H9 (cell line): ENCODE results near the gene SLC2A2. TPM values are rescaled to one million over a fixed set of nuclear protein-coding genes. Genes with fewer than 3 reads are reported as not detected.

ENCODE experiments used
- DNase-seq: peaks from one replicate; pipeline ENCODE4 v3.0.0-alpha.2; 2017
- H2AFZ ChIP-seq: one replicate; pipeline ENCODE4 v1.6.1; 2013; ENCODE audit warnings: mild to moderate bottlenecking, low read length, control low read depth, moderate library complexity
- H2AK5ac ChIP-seq: 2 replicates; pipeline ENCODE4 v1.6.1; 2013; ENCODE audit warnings: low read length, control low read depth, mixed read lengths; ENCODE audit not compliant: insufficient read length
- H2BK120ac ChIP-seq: one replicate; pipeline ENCODE4 v1.6.1; 2013; ENCODE audit warnings: low read depth, mild to moderate bottlenecking, low read length, control low read depth, inconsistent platforms; ENCODE audit not compliant: poor library complexity, severe bottlenecking
- H2BK12ac ChIP-seq: 2 replicates; pipeline ENCODE4 v1.6.1; 2013; ENCODE audit warnings: low read length, control low read depth, mixed read lengths, low read depth; ENCODE audit not compliant: insufficient read length
- H2BK15ac ChIP-seq: 2 replicates; pipeline ENCODE4 v1.6.1; 2013; ENCODE audit warnings: low read depth, low read length, control low read depth
- H2BK20ac ChIP-seq: one replicate; pipeline ENCODE4 v1.6.1; 2013; ENCODE audit warnings: low read depth, mild to moderate bottlenecking, low read length, control low read depth, inconsistent platforms; ENCODE audit not compliant: poor library complexity, severe bottlenecking
- H2BK5ac ChIP-seq: 2 replicates; pipeline ENCODE4 v1.6.1; 2013; ENCODE audit warnings: low read length, control low read depth, mixed read lengths; ENCODE audit not compliant: insufficient read length
- H3K14ac ChIP-seq: 2 replicates; pipeline ENCODE4 v1.6.1; 2013; ENCODE audit warnings: low read length, control low read depth; ENCODE audit not compliant: insufficient read depth
- H3K18ac ChIP-seq: 2 replicates; pipeline ENCODE4 v1.6.1; 2013; ENCODE audit warnings: low read depth, mild to moderate bottlenecking, mixed read lengths, low read length, control low read depth; ENCODE audit not compliant: insufficient read length
- H3K23ac ChIP-seq: 2 replicates; pipeline ENCODE4 v1.6.1; 2013; ENCODE audit warnings: low read length, control low read depth, mixed read lengths, low read depth; ENCODE audit not compliant: insufficient read length
- H3K23me2 ChIP-seq: 2 replicates; pipeline ENCODE4 v1.6.1; 2013; ENCODE audit warnings: low read depth, mild to moderate bottlenecking, mixed read lengths, low read length, control low read depth; ENCODE audit not compliant: insufficient read length, poor library complexity, severe bottlenecking
- H3K27ac ChIP-seq: 2 replicates; pipeline ENCODE4 v1.5.1; 2013; ENCODE audit warnings: low read length, control low read depth, mixed read lengths, low read depth; ENCODE audit not compliant: insufficient read length
- H3K27me3 ChIP-seq: 2 replicates; pipeline ENCODE4 v1.6.1; 2013; ENCODE audit warnings: low read length, control low read depth, inconsistent platforms; ENCODE audit not compliant: insufficient read depth
- H3K4ac ChIP-seq: 2 replicates; pipeline ENCODE4 v1.6.1; 2013; ENCODE audit warnings: low read depth, mild to moderate bottlenecking, control low read depth, inconsistent platforms, low read length, moderate library complexity
- H3K4me1 ChIP-seq: 2 replicates; pipeline ENCODE4 v1.6.1; 2013; ENCODE audit warnings: low read length, control low read depth, inconsistent platforms; ENCODE audit not compliant: insufficient read depth
- H3K4me2 ChIP-seq: 2 replicates; pipeline ENCODE4 v1.6.1; 2013; ENCODE audit warnings: low read length, control low read depth, mixed read lengths; ENCODE audit not compliant: insufficient read length, insufficient read depth
- H3K56ac ChIP-seq: 2 replicates; pipeline ENCODE4 v1.6.1; 2013; ENCODE audit warnings: low read depth, mild to moderate bottlenecking, mixed read lengths, low read length, control low read depth; ENCODE audit not compliant: insufficient read length
- H3K79me1 ChIP-seq: 2 replicates; pipeline ENCODE4 v1.6.1; 2013; ENCODE audit warnings: low read depth, mild to moderate bottlenecking, moderate library complexity, low read length, control low read depth, inconsistent platforms; ENCODE audit not compliant: insufficient read depth, poor library complexity, severe bottlenecking
- H3K79me2 ChIP-seq: 2 replicates; pipeline ENCODE4 v1.6.1; 2013; ENCODE audit warnings: low read length, control low read depth, inconsistent platforms; ENCODE audit not compliant: insufficient read depth
- H3K9ac ChIP-seq: 2 replicates; pipeline ENCODE4 v1.6.1; 2013; ENCODE audit warnings: low read length, control low read depth, mixed read lengths; ENCODE audit not compliant: insufficient read length; ENCODE audit errors: extremely low read depth
- H3K9me3 ChIP-seq: one replicate; pipeline ENCODE4 v1.6.1; 2013; ENCODE audit warnings: low read depth, low read length, inconsistent platforms; ENCODE audit not compliant: control insufficient read depth
- H3T11ph ChIP-seq: one replicate; pipeline ENCODE4 v1.6.1; 2013; ENCODE audit warnings: mild to moderate bottlenecking, low read length, control low read depth, inconsistent platforms
- H4K20me1 ChIP-seq: one replicate; pipeline ENCODE4 v1.6.1; 2013; ENCODE audit not compliant: control insufficient read depth, insufficient read length, insufficient read depth
- H4K5ac ChIP-seq: 2 replicates; pipeline ENCODE4 v1.6.1; 2013; ENCODE audit warnings: low read depth, mild to moderate bottlenecking, mixed read lengths, low read length, control low read depth; ENCODE audit not compliant: insufficient read length
- H4K8ac ChIP-seq: replicated peaks from 2 replicates; pipeline ENCODE4 v1.6.1; 2013; ENCODE audit warnings: low read length, control low read depth, mixed read lengths, low read depth; ENCODE audit not compliant: insufficient read length
- H4K91ac ChIP-seq: 2 replicates; pipeline ENCODE4 v1.6.1; 2013; ENCODE audit warnings: low read depth, mild to moderate bottlenecking, moderate library complexity, mixed read lengths, low read length, control low read depth; ENCODE audit not compliant: insufficient read length
- H3K27ac Mint-ChIP-seq, 3 experiments: 2 replicates in 2 of 3; 3 replicates in 1 of 3; pipeline ENCODE4 v1.8.0; 2020 to 2021; ENCODE audit warnings: mixed read lengths in 3 of 3, mild to moderate bottlenecking in 1 of 3, moderate library complexity in 1 of 3
- H3K27me3 Mint-ChIP-seq: 2 replicates; pipeline ENCODE4 v1.8.0; 2021; ENCODE audit warnings: low read depth, mild to moderate bottlenecking, moderate library complexity, mixed read lengths
- H3K36me3 Mint-ChIP-seq, 3 experiments: 2 replicates in 2 of 3; 3 replicates in 1 of 3; pipeline ENCODE4 v1.8.0; 2020 to 2021; ENCODE audit warnings: low read depth in 3 of 3, mixed read lengths in 3 of 3; ENCODE audit not compliant: insufficient read depth in 1 of 3
- H3K4me1 Mint-ChIP-seq, 2 experiments: 2 replicates each; pipeline ENCODE4 v1.8.0; 2020; ENCODE audit warnings: mixed read lengths in 2 of 2
- H3K4me3 Mint-ChIP-seq, 2 experiments: 2 replicates in 1 of 2; 3 replicates in 1 of 2; pipeline ENCODE4 v1.8.0; 2020 to 2021; ENCODE audit warnings: mild to moderate bottlenecking in 2 of 2, mixed read lengths in 2 of 2, moderate library complexity in 1 of 2
- H3K9me3 Mint-ChIP-seq, 2 experiments: 2 replicates in 1 of 2; 3 replicates in 1 of 2; pipeline ENCODE4 v1.8.0; 2020; ENCODE audit warnings: mild to moderate bottlenecking in 2 of 2, mixed read lengths in 2 of 2, moderate library complexity in 1 of 2
- CTCF ChIP-seq: fragments of 200-600 bp; sonication (generic); conservative IDR thresholded peaks from 3 replicates; pipeline ENCODE4 v1.8.0; 2021; ENCODE audit warnings: antibody characterized with exemption, mild to moderate bottlenecking
- WGBS: extraction: QIAGEN DNeasy Blood & Tissue Kit; methylation state at CpG from one replicate; pipeline ENCODE4 v1.1.7; 2013; ENCODE audit warnings: missing lambda C conversion rate, low lambda C conversion rate, mixed read lengths; ENCODE audit not compliant: insufficient read length; ENCODE audit errors: extremely low coverage; 5-methylcytosine and 5-hydroxymethylcytosine counted together
- total RNA-seq: library from RNA; stranded (reverse); gene quantifications from 2 replicates; pipeline ENCODE4 v1.2.1, GENCODE V29; 2021

Gene SLC2A2
- total RNA-seq, 1 experiment from 2014 or later = not detected

DNA sequence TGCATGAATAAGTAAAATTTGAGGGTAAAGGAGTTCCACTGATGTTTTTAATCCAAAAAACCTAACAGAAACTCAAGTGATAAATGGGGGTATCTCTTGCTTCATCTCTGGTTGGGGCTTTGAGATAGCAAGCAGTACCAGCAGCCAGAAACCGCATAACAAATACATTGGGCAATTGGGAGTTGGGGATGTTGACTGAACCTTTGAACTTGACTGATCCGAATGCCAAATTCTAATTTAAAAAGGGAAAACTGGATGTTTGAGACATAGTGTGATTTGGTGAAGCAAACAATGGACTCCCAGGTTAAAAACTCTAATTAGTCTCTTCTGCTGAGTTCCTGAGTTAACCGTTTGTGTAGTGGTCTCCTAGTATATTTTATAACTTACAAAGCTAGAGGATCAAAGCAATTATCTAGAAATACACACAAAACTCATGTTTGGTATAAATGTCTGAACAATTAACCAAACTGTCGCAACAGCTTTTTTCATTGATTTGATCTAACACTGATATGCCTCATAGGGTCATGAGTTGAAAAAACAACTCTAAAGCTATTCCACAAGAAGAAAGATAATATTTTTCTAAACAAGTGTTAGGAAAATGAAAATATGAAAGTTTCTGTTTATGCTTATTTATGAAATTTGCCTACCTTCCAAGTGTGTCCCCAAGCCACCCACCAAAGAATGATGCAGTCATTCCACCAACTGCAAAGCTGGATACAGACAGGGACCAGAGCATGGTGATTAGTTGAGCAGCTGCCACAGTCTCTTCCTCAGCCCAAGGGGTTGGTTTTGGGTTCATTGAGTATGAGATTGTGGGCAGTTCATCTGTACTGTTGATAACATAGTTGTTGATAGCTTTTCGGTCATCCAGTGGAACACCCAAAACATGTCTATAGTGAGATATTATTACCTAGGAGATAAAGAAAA, 12.4 kb downstream of the SLC2A2 start:
- Histone ChIP-seq H2BK5ac (no peak overlapping the region), H3K23me2 (no peaks in the 10 kb centered on the region), H3K23ac (no peak overlapping the region), H4K8ac (no peak overlapping the region), H3K4me1 (no peaks in the 10 kb centered on the region), H3K14ac (no peak overlapping the region), H2BK20ac (no peak overlapping the region), H2AK5ac (no peak overlapping the region), H3K9me3 (no peaks in the 10 kb centered on the region), H2BK120ac (no peak overlapping the region), H2BK15ac (no peak overlapping the region), H2BK12ac (no peak overlapping the region), H3K18ac (no peak overlapping the region), H4K5ac (no peak overlapping the region), H4K91ac (no peak overlapping the region), H3K4me2 (no peak overlapping the region), H3T11ph (no peak overlapping the region), H2AFZ (no peak overlapping the region), H3K27me3 (no peaks in the 10 kb centered on the region), H4K20me1 (no peaks in the 10 kb centered on the region), H3K27ac (no peak overlapping the region), H3K79me1 (no peaks in the 10 kb centered on the region), H3K79me2 (no peaks in the 10 kb centered on the region), H3K4ac (no peak overlapping the region), H3K9ac (no peak overlapping the region), H3K56ac (no peak overlapping the region)
- no peaks in the 10 kb centered on the region for H3K27me3 Mint-ChIP-seq
- WGBS = no CpG with 5 or more reads among the region's 5 CpGs
- no peaks in the 10 kb centered on the region for H3K9me3 Mint-ChIP-seq
- no peak for DNase-seq
- H3K36me3 Mint-ChIP-seq = no peaks in the 10 kb centered on the region
- no peak overlapping the region for H3K27ac Mint-ChIP-seq
- H3K4me3 Mint-ChIP-seq = no peak overlapping the region
- no peak for TF ChIP-seq CTCF
- H3K4me1 Mint-ChIP-seq = no peaks in the 10 kb centered on the region
